Measurements from ENCODE around the gene B4GALNT4.
A peak's percentile ranks its signal among the peaks of the same experiment; 100 is the strongest.
"Not testable (repeated sequence)": the region's sequence is repeated elsewhere in the genome, so short reads cannot be mapped to it uniquely, and the experiment has no call there.

Gene B4GALNT4

DNA sequence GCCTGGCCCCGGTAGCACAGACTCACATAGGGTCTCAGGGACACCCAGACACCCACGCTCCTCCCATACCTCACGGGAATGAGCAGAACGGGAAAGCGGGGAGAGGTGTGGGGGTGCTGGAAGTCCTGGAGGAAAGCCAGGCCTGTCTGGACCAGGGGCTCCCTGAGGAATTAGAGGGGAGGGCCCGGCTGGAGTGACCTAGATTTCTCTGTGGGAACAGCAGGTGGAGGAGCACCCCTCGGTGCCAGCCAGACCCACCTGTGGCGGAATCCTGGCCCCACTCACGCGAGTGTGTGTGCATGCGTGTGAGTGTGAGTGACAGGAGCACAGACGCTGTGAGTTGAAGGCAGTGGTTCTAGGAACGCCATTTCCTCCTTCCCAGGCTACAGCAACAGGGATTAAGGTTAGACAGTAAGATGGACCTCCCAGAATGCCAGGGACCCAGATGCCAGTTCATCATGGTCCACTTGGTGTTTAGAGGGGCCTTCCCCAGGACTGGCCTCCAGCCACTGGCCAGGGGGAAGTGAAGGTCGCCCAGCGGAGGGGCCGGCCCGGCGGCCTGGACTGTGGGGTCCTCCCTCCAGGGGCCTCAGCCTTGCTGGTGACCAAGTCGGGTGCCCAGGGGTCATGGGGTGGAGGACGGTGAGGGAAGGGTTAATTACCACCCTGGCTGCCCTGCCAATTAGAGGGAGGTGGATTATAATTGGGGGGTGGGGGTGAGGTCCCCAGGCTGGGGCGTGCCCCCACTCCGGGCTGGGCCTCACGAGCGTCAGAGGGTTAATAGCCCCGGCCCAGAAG, 25.8 kb downstream of the B4GALNT4 start:
- DNase-seq: no peak

DNA sequence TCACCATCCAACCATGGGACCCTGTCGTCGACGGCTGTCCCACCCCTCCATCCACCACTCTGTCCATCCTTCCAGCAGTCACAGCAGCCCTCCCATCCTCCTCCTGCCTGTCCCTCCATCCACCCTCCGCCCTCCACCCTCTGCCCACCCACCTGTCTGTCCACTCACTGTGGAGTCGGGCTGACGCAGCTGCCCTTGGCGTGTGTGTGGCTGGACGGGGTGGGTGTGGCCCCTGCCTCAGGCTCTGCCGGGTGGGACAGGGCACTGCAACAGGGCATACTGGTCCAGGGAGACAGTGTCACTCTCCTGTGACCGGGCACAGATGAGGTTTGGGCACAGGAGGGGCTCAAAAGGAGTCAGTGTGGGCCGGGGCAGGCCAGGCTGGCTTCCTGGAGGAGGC, 26.6 kb downstream of the B4GALNT4 start:
- no peak for DNase-seq

DNA sequence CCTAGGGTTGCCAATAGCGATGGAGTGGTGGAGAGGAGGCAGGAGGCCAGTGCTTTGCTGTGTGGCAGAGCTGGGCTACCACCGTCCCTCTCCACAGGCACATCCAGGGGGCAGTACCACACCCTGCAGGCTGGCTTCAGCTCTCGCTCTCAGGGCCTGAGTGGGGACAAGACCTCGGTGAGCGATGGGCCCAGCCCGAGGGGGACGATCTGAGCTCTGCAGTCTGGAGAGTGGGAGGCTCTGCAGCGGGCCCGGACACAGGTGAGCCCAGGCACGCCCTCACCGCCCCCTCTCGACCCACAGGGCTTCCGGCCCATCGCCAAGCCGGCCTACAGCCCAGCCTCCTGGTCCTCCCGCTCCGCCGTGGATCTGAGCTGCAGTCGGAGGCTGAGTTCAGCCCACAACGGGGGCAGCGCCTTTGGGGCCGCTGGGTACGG, 27.2 kb downstream of the B4GALNT4 start:
- no peak for DNase-seq

DNA sequence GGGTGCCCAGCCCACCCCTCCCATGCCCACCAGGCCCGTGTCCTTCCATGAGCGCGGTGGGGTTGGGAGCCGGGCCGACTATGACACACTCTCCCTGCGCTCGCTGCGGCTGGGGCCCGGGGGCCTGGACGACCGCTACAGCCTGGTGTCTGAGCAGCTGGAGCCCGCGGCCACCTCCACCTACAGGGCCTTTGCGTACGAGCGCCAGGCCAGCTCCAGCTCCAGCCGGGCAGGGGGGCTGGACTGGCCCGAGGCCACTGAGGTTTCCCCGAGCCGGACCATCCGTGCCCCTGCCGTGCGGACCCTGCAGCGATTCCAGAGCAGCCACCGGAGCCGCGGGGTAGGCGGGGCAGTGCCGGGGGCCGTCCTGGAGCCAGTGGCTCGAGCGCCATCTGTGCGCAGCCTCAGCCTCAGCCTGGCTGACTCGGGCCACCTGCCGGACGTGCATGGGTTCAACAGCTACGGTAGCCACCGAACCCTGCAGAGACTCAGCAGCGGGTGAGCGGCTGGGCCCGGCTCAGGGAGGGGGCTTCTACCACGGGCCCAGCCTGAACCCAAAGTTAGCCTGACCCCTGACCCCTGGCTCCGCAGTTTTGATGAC, 27.7 kb downstream of the B4GALNT4 start:
- peak; percentile 6 for DNase-seq

DNA sequence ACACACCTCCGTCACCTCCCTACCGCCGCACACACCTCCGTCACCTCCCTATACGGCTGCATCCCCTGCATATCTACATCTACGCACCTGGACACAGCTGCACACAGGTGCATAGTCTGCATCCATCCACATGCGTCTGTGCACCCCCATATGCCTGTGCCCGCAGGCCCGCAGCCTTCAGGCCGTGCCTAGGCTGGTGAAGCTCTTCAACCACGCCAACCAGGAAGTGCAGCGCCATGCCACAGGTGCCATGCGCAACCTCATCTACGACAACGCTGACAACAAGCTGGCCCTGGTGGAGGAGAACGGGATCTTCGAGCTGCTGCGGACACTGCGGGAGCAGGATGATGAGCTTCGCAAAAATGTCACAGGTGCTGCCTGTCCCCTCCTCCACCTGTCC, 29.5 kb downstream of the B4GALNT4 start:
- DNase-seq: no peak

DNA sequence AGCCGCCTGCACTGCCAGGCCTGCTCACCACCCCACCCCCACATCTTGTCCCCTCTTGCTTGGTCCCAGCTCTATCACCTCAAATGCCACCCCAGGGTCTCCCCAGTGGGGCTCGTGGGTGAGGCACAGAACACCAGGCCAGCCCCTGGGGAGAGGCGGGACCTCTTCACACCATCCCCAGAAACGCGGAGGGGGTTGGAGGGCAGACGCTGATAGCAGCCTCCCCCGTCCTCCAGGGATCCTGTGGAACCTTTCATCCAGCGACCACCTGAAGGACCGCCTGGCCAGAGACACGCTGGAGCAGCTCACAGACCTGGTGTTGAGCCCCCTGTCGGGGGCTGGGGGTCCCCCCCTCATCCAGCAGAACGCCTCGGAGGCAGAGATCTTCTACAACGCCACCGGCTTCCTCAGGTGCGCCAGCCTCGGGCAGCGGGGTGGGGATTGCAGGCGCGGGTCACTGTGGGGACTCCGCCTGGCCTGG, 30.5 kb downstream of the B4GALNT4 start:
- DNase-seq: no peak

DNA sequence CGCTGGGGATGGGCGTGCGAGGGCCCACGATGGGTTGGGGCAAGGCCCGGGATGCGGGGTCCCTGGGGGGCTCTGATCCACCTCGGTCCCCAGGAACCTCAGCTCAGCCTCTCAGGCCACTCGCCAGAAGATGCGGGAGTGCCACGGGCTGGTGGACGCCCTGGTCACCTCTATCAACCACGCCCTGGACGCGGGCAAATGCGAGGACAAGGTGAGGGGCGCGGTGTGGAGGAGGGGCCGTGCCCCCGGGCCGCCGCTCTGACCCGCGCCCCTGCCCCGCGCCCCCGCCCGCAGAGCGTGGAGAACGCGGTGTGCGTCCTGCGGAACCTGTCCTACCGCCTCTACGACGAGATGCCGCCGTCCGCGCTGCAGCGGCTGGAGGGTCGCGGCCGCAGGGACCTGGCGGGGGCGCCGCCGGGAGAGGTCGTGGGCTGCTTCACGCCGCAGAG, 31.0 kb downstream of the B4GALNT4 start:
- no peak for DNase-seq

DNA sequence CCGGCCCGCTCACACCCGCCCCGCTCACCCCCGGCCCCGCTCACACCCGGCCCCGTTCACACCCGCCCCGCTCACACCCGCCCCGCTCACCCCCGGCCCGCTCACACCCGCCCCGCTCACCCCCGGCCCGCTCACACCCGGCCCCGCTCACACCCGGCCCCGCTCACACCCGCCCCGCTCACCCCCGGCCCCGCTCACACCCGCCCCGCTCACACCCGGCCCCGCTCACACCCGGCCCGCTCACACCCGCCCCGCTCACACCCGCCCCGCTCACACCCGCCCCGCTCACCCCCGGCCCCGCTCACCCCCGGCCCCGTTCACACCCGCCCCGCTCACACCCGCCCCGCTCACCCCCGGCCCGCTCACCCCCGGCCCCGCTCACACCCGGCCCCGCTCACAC, 31.9 kb downstream of the B4GALNT4 start:
- not testable (repeated sequence) for DNase-seq

DNA sequence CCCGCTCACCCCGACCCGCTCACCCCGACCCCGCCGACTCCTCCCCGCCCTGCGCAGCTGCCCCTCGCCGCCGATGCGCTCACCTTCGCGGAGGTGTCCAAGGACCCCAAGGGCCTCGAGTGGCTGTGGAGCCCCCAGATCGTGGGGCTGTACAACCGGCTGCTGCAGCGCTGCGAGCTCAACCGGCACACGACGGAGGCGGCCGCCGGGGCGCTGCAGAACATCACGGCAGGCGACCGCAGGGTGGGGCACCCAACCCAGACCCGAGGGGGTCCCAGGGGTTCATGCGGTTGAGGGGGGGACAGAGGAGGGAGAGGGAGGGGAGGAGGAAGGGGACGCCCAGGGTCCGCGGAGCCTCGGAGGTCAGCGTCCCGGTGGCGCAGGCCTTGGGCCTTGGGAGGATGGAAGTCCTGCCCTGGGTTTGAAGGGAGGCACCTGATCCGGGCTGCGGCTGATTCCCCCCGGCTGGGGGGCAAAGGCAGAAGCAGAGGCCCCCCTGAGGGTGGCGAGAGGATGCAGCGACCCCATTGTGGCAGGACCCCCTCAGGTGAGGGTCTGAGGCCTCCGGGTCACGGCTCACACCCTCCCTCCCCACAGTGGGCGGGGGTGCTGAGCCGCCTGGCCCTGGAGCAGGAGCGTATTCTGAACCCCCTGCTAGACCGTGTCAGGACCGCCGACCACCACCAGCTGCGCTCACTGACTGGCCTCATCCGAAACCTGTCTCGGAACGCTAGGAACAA, 33.9 kb downstream of the B4GALNT4 start:
- DNase-seq: no peak

DNA sequence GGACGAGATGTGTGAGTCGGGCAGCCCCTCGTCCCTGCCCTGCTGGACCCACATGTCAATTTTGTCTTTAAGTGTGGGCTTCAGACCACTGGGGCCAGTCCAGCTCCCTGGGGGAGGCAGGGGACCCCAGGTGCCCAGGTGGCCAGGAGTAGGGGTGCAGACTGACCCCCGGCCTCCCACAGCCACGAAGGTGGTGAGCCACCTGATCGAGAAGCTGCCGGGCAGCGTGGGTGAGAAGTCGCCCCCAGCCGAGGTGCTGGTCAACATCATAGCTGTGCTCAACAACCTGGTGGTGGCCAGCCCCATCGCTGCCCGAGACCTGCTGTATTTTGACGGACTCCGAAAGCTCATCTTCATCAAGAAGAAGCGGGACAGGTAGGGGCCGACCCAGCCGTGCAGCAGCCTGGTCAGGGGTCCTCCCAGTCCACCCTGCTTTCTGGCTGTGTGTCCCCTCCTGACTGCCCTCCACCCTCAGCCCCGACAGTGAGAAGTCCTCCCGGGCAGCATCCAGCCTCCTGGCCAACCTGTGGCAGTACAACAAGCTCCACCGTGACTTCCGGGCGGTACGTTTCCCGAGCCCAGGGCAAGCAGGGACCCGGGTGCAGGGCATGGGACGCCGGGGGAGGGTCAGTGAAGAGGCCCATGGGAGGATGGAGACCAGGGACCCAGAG, 34.6 kb downstream of the B4GALNT4 start:
- no peak for DNase-seq

DNA sequence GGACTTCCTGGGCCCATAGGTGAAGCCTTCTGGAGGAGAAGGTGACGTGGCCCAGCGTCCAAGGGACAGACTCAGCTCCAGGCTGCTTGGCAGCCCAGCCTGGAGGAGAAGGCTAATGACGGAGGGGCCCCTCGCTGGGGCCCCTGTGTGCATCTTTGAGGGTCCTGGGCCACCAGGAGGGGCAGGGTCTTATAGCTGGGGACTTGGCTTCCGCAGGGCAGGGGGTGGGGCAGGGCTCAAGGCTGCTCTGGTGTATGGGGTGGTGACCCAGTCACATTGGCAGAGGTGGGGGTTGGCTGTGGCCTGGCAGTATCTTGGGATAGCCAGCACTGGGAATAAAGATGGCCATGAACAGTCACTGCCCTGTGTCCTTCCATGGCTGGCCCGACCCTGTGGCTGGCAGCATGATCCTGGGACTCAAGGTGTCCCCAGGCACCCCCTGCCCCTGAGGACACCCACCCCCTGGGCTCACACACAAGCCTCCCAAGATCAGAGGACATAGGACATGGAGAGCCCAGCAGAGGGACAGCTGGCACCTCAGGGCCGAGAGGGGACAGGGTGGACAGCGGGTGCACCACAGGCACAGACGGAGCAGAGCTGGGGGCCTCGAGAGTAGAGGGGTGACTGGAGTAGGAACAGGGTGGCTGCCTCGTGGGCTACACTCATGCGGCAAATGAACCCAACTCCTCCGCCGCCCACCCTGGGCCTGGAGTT, 35.4 kb downstream of the B4GALNT4 start:
- DNase-seq: no peak

DNA sequence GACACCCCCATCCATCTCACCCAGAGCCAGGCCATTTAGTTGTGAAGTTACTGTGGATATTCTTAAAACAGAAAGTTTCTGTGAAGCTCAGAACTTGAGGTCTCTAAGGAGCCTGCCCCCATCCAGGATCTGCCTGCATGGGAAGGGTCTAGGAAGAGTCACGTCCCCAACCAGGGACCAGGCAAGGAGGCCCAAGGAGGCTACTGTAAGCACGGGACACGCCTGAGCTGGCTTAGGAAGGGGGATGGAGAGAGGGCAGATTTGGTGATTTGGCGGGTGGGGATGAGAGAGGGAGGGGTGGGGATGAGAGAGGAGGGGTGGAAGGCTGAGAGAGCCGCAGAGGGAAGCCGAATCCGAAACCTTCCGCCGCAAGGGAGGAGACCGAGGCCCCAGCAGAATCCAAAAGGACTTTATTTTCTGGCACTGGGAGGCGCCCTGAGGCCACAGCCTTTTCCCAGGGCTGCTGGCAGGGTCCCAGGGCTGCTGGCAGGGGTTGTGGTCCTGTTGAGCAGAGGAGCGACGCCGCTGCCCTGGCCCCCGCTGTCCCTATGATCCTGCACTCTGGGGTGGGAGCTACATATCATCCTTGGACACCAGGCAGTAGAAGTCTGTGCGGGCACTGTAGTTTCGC, 36.1 kb downstream of the B4GALNT4 start:
- no peak for DNase-seq

DNA sequence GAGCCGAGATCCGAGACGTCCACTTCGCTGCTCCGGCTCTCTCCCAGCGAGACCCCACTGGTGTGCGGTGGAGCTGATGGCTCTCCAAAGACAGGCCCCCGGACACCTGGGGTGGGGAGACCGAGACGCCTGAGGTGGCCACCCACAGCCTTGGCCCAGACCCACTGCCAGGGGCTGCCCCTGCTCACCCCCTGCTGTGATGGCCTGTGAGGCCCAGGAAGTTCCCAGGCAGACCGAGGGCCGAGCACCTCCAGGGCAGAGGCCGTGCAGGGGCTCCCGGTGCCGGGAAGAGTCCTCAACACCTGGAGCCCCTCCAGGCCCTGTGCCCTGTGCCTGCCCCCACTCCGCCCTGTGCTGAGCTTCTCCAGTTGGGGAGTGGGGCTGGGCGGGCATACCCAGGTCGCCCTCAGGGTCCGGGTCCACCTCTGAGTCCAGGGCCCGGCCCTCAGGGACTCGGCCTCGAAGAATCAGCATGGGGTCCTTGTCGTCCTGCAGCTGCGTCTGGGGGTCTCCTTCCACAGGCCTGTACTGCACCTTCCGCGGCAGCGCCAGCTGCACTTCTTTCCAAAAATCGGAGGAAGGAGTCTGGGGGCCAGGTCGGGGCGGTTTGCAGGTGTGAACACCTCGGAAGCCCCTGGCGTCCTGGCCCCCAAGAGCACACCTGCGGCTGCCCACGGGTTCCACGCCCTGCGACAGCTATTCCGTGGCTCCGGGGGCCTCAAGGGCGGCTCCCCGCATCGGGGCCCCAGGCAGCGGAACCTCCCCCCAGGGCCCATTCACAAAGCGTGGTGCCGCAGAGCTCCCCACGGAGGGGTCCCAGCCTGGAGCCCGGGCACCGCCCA, 36.9 kb downstream of the B4GALNT4 start:
- DNase-seq: no peak

DNA sequence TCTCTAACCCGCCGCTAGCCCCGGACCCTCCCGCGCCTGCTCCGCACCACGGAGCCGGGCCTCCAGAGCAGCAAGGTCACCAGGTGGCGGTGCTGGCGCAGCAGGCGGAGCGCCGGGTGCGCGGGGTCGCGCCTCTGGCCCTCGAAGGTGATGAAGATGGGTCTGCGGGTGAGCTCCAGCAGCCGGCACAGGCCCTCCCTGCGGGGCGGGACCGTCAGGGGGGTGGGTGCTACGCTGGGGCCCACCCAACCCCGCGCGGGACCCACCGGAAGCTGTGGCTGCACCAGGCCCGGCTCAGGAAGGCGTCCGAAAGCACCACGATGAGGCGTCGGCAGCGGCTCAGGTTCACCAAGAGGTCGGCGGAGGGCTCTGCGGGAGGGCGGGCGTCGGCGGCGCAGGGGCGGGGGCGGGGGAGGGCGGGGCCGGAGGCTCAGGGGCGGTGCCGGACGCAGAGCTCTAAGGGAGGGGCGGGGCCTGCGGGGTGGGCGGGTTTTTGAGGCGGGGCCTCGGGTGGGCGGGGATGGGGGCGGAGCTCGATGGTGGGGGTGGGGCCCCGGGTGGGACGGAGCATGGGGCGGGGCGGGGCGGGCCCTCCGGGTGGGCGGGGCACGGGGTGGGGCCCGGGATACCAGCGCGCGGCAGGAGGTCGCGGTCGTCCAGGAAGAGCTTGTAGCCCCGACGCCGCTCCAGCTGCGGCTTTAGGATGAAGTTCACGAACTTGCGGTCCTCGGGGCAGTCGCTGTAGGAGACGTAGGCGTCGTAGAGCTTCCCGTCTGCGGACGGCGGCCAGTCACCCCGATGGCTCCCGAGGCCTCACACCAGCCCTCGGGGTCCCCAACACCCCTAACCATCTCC, 37.7 kb downstream of the B4GALNT4 start:
- DNase-seq: peak; percentile 35

DNA sequence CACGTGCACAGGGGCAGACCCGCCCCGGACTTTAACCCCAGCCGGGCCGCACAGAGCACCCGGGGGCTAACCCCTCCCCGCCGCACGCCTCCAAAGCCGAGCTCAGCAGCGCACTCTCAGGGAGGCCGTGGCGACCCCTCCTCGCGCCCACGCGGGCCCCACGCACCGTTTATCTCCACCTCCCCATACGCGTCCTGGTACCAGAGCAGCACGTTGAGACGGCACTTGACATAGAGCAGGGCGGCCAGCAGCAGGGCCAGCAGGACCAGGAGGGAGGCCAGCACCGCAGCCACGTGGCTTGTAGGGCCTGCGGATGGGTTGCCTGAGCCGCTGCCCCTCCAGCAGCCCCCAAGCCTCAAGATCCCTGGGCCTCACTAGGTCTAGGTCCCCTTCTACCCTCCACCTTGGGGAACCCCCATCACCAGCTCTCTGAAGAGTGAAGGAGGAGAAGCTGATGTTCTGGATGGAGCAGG, 38.4 kb downstream of the B4GALNT4 start:
- DNase-seq: no peak

DNA sequence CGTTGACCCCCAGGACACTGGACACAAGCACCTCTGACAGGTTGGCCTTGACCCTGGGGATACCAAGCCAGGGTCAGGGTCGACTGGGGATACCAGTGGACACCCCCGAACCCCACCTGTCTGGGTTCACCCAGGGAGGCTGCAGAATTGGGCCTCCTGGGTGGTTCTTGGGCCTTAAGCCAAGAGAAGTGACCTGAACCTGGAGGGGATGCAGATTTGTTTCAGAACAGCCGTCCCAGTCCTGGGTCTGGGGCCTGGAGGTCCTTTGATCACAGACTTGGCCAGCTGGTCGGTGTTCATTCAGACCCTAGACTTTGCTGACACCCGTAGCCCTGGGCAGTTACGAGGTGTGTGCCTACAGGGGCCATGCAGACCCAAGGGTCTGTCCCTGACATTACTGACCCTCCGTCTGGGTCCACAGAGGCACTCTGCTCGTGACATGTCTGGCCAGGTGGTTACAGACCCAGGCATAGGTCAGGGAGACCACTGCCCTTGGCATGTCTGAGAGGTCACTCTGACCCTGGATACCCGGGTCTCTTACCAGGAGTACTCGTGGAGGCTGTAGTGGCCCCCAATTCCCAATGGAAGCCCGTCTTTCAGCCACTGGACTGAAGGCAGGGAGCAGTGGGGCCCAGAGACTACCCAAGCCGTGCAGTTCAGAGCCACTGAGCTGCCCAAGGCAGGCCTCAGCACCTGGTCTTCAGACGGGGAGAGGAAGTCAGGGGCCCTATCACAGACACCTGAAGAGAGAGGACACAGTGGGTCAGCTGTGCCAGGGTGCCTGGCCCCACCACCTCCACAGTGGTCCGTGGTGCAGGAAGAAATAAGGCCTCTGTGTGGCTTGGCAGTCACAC, 39.1 kb downstream of the B4GALNT4 start:
- DNase-seq: no peak

DNA sequence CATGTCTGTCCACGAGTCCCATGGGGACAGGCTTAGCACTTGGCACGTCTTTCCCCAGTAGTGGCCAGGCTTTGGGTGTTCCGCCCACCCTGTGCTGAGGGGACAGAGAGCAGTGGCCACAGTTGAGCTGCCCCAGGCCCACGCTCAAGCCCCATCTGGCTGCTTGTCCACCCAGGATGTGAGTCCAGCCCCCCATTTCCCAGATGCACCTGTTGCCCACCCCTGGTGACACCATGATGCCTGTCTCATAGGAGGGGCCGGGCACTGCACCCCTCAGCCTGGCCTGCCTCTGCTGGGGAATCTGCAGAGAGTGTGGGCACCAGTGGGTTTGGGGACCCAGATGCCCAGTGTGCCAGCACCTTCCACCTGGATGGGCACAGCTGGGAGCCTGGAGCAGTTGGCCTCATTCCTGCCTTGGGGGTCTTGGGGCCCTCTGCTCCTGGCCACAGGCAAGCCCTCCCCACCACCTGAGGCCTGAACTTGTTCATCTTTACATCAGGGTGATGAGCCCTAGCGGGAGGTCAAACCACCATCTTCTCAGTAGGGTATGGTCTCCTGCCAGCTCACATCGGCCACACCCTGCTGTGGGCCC, 39.8 kb downstream of the B4GALNT4 start:
- DNase-seq: no peak

Measured in GF-D8 (cell line).